Left hindlimb (tissue), 1 donor: ENCODE data around the gene FMN1.

Experiments used
- DNase-seq: peaks from one replicate; pipeline ENCODE4 v3.0.0-alpha.2; 2018

The FMN1 gene

DNA sequence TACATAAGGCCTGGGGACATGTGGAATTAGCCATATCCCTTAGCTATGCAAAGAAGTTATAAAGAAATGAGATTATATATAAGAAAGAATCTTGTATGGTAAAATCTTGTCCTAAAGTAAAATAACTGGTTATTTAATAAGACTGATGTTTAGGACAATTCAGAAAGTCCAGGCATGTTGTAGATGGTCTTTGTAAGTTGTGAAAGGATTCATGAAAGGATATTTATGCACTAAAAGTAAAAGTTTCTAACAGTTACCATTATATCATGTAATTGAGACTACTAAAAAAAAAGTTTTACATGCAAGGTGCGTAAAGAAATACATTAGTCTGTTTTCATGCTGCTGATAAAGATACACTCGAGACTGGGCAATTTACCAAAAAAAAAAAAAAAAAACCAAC is 146.3 kb downstream of the FMN1 start:
- no peak for DNase-seq

DNA sequence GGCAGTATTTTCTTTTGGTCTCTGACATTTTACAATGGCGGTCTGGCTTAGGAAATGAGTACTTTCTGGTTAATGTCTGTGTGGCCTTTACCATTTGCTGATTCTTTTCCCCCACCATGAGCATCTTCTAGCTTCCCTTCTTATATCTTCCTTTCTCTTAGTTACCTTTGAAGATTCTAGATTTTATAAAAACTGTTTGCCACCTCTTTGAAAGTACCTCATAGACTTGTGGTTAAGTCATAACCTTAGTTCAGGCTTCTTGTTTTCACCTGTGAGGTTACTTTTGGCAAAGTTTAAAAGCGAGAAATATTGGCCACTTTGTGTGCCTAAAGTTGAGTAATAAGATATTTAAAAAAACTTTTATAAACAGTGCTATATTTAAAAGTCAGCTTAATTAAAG is 147.4 kb downstream of the FMN1 start:
- no peak for DNase-seq

DNA sequence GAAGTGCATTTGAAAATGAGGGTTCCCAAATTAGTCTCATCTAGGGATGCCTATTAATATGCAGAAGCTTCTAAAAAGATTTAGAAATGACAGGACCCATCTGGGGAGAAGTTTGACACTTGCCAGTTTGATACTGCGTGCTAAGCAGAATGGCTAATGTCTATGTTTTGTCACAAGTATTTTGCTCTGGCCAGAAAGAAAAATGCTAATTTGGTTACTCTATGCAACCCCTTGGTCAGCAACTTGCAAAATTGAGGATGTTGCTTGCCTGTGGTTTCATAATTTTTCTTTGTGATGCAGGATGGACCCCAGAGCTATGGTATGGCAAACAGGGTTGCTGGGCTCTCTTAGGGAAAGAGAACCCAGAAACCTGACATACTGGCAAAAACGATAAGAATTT is 148.2 kb downstream of the FMN1 start:
- DNase-seq = no peak

DNA sequence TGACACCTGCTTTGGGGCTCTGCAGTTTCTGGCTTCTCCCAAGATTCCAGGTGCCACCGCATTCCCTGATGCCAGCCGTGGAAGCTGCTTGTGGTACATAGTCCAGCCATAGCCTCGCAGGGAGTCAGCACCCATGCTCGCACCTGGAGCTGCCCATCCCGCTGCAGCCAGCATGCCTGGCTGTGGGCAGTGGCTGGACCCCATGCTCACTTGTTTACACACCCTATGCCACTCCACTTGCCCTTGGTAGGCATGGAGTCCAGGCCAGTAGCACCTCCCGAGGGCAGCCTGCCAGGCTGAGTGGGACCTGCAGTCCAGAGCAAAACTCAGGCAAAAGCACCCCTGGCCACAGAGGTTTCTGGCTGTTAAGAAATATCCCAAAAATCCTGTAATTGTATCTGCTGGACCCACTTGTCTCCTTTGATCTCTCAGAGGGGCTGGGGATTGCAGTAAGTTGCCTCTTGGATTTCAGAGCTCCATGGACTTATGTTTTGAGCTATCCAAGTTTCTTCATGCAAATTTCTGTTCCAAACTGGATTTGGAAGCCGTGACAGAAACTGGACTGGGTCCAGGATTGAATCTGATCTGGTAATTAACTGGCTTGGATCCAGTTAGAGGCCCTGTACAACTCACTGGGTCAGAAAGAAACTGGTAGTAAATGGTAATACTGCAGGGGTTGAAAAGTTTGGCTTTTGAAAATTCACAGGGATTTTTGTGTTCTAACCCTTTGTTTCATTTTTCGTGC is 149.3 kb downstream of the FMN1 start:
- DNase-seq = peak; percentile 64

DNA sequence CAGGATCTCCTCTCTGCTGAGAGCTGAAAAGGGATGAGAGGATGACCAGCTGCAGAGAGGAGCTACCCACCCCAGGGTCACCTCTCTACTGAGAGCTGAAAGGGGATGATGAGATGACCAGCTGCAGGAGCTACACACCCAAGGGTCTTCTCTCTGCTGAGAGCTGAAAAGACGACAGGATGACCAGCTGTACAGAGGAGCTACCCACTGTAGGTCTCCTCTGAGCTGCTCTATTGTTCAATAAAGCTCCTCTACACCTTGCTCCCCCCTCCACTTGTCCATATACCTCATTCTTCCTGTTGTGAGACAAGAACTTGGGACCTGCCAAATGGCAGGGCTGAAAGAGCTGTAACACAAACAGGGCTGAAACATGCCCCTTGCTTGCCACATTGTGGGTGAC is 149.9 kb downstream of the FMN1 start:
- no peak for DNase-seq

DNA sequence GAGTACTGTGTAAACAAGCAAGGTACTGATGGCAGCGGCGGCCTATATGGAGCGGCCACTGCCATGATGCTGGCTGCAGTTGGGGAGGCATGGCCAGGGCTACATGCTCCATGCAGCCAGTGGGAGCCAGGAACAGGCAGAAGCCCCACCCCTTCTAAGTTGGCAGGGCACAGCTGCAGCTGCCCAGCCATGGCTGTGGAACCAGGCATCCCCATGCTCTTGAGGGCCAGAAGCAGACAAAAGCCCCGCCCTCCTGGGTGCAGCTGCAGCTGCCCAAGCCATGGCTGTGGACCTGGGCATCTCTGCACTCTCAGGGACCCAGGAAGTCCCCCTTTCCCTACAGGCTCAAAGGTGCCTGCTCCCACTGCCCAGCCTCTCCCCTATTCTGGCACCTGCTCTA is 150.9 kb downstream of the FMN1 start:
- DNase-seq = no peak

DNA sequence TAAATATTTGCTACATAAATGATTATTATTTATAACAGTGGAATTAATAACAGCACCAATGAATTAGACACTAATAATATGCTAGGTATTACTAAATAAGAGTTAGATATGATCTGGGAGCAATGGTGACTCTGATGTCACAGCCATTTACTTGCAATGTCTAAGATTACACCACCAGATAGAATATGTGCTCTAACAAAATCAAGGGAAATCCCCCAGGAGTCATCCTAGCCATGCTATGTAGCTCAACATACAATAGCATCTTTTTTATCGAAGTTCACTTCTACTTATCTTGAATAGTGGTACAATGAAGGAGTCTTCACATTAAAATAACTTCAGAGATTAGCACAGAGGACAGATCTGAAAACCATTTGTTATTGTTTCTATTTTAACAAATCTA is 154.0 kb downstream of the FMN1 start:
- no peak for DNase-seq

DNA sequence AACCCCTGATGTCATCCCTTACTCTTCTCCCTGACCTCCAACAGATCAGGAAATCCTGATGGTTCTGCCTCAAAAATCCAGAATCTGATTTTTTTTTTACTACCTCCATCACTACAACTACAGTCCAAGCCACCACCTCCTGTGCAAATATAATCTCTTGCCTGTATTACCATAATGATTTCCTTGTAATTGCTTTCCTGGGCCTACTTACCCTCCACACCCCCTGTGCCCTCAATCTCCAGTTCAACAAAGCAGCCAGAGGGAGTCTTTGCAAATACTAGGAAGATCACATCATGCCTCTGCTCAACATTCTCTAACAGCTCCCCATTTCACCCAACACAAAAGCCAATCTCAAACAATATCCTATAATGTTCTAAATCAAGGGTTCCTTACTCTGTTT is 159.9 kb downstream of the FMN1 start:
- DNase-seq = no peak

DNA sequence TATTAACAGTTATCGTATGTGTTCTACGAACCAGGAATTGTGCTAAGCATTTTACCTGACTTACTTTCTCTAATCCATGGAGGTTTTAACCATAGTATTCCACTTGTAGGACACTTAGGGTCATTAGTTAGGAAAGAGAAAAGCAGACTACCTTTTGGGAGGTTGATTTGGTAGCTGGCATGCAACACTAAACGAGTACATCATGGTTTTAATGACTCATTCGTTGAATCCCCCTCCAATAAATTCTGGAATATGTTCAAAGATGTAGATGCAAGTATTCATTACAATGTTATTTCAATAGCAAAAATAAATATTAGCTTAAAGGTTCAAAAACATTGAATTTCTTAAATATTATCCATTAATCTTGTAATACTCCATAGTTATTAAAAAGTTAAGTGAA is 162.5 kb downstream of the FMN1 start:
- DNase-seq = no peak

DNA sequence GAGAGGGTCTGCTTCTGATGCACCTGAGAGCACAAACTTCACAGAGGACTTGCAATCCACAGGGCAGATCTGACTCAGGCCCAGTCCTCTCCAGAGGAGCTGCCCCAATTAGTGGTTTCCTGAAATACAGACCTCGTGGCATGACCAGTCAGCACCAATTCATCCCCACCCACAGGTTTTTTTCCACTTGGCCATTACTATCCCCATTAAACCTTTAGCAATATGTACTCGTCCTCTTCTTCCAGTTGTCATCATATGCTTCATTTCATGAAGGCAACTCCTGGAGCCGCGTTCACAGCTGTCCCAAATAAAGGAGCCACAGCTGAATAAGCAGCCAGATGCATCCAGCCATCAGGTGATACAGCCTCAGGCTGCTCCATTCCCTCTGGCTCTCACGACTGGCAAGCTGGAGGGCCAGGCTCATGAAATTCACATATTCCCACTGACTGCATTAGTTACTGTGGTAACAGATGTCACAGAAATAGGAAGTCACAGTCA is 163.1 kb downstream of the FMN1 start:
- DNase-seq = no peak

DNA sequence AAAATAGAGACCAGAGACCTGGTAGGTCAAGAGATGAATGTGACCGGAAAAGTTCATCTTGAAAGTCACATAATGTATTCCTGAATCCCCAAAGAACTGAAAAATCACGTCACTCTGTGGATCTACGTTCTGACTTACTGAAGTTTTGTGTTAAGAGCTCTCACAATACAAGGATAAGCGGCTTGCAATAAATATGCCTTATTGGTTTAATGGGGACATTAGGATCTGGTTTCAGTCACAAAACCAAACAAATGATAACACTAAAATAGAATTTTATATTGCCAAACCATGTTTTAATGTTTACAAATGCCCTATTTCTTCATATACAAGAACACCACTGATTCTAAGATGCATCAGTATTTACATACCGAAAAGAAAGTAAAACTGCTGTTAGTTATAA is 164.2 kb downstream of the FMN1 start:
- no peak for DNase-seq

DNA sequence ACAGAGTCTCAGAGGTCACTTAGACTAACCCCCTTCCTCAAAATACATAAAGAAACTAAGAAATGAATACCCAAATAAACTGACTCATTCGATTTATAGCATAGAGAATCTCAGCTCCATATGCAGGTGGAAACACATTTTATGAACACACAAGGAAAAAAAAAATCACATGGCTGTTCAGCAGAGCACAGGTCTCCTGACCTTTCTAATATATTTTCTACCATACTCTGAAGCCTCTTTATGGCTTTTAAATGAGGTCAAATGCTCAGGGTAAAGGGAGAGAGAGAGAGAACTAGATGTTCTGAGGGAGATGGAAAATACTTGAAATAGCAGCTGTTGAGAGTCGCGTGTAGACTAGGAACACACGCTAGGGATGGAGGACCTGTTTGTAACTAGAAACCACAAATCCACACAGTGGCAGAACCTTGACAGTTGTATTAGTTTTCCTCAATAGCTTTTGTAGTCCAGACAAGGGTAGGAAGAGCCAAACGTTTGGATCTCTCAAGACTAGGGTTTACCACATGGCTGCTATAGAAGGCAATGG is 165.3 kb downstream of the FMN1 start:
- DNase-seq = no peak

DNA sequence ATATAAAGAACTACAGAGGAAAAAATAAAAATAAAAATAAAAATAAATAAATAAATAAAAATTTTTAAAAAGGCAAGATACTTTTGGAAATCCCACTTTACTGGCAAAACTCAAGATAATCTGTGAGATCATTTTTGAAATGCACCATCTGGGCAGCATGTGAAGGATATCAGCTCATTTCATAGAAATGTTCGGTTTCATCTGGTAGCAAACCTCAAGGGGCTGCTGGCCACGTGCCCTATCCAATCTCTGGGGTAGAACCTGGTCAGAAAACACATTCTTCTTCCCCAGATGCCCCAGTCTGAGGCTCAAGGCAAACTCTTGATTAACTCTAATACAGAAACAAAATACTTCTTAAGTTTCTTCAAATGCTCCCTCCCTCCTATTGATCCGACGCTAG is 166.0 kb downstream of the FMN1 start:
- no peak for DNase-seq

DNA sequence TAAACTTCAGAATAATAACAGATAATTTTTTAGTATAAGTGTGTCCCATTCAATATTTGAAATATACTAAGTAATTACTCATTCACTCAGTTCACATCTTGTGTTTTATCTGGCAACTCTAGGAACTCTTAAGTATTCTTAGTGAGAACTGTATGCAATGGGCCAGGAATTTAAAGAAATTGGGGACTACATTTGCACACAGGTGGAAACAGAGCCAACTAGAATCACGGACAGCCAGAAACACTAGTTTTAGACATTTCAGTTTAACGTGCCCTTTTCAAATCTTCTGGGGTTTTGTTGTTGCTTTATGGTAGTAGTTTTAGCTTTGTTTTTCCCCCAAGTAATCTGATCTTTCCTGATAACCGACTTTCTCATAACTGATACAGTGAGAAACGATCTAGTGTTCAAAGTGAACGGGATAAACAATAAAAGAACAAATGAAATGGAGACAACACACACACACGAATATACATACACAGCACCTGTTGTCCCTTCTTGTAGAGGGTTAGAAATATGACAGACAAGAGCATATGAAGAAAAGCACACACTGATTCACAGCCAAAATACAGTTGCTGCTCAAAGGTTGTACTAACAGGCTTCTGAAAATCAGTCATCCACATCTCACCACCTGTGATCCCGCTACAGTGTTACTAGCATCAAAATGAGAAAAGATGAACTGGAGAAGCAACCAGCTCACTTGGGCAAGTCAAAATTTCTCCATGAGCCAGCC is 167.0 kb downstream of the FMN1 start:
- DNase-seq = no peak

DNA sequence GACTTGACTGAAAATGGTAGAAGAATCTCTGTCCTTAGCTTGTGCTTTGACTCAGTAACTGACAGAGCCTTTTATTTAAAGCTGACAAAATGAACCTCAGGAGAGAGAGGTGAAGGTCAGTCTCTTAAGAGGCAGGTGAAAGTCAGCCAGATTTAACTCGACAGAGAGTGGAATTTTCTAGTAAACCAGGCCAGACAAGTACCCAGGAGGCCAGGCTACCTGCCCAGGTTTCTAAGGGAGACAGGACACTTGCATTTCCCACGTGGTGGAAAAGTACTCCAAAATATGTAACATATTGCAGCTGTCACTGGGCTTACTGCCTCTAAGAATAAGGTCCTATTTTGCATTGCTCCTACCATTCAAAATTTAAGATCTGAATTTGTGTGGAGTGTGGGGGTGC is 167.9 kb downstream of the FMN1 start:
- DNase-seq = no peak

DNA sequence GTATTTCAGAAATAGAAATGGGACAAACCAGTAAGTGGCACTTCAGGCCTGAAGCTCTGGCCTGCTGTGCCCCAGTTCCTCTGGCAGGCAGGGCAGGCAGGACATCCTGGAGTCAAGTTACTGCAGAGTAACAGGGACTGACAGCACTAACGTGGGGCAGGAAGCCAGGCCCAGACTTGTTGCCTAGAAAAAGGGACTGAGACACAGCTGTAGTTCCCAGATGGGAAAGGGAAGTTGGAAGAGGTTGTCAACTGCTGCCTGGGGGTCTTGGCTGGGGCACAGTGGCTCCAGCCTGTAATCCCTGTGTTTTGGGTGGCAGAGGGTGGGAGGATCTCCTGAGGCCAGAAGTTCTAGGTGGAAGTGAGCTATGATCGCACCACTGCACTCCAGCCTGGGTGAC is 171.9 kb downstream of the FMN1 start:
- peak; percentile 80 for DNase-seq

DNA sequence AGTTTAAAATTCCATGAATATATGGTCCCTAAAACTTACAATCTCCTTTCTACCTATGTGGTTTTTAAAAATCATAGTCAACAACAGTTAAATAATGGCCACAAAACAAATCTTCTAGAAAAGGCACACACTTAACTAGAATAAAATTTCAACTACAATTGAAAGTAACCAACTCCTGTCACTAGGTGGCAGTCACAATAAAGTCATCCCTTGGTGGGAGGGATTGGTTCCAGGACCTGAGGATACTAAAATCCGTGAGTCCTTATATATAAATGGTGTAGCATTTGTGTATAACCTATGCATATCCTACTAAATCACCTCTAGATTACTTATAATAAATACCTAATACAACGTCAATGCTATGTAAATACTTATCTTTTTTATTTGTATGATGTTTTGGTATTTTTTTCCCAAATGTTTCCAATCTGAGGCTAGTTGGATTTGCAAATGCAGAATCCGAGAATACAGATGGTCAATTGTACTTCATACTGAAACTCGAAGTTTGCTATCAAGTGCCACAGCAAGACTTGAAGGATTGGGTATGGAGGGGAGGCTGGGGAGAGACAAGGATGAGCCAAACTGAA is 172.6 kb downstream of the FMN1 start:
- no peak for DNase-seq

DNA sequence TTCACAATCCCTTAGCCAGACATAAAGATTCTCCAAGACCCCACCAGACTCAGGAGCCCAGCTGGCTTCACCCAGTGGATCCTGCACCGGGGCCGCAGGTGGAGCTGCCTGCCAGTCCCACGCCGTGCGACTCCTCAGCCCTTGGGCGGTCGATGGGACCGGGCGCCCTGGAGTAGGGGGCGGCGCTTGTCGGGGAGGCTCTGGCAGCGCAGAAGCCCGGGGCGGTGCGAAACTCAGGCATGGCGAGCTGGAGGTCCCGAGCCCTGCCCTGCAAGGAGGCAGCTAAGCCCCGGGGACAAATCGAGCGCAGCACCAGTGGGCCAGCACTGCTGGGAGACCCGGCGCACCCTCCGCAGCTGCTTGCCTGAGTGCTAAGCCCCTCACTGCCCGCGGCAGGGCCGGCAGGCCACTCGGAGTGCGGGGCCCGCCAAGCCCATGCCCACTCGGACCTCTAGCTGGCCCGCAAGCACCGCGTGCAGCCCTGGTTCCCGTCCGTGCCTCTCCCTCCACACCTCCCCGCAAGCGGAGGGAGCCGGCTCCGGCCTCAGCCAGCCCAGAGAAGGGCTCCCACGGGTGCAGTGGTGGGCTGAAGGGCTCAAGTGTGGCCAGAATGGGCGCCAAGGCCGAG is 175.0 kb downstream of the FMN1 start:
- no peak for DNase-seq

DNA sequence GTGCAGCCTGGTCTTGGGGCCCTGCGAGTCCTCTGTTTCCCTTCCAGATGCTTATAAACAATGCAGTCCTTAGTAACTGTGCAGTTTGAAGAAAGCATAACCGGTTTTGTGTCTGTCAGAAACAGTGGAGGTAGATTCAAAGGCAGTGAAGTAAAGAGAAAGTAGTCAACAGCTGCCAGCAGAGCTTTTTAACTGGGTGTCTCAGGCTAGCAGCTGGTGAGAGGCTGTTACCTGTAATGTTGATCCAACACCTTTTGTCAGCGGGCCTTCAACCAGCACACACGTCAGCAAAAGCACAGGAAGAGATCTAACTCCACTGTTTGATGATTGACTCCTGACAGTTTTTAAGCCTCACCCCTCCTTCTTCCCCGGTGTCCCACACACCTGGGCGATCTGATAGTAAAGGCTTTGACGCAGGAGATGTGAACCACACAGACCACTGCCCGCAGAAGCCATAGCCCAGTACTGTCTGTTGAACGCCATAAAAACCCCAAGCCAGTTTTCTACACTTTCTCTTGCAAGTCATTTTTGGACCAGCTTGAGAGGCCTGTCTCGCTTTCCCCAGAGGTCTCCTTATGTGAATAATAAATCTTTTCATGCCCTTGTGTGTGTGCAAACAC is 178.0 kb downstream of the FMN1 start:
- DNase-seq = no peak

DNA sequence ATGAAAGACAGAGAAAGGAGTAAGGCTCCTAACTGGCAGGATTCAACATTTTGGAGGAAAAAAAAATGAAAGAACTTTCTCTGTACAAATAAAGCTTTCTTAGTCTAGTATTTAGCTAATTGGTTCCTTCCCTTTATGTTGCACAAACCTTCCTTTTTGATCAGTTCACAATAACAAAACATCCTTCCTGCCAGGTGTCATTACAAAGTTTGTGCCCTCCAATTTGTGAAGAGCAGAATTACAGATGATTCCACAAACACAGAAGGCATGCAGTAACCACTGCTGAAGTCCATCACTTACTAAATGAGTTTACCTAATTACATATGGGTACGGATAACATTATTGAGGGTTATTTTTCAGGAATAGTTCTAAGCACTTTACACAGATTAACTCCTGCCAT is 179.9 kb downstream of the FMN1 start:
- no peak for DNase-seq

DNA sequence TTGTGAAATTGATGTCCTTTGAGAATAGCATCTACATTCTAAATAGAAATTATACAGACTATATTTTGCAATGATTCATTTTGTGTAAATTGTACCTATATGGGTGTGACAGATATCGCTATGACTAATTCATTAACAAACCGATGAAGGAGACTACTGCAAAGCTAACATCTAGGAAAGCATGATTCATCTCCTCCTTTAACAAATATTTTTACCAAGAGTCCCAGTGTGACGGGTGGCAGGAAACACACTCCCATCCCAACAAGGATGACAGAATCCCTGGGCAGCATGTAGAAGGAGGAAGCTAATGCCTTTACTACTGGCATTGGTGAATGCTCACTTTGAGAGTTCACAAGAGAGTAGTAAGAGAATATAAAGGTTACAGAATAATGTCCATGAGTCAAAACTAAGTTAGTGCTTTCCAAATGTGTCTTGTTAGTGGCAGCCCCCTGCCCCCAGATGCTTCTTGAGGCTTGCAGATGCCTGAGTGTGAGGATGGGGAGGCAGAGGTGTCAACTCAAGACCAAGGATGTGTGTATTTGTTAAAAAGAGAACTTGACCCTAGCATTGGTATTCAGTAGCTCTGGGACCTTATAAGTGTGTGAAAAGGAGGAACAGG is 180.6 kb downstream of the FMN1 start:
- DNase-seq = no peak

DNA sequence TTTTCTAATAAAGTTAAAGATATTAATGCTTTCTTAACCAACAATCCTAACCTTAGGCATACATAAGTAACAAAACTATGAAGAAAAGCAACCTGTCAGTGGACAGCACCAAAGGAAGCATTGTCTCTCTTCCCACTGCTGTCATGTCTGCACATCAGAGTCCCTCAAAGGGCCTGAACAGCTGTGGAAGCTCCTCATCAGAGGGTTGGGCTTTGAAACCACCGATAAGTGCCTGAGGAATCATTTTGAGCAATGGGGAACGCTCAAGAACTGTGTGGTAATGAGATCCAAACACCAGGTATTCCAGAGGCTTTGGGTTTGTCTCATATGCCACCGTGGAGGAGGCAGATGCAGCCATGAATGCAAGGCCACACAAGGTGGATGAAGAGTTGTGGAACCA is 182.5 kb downstream of the FMN1 start:
- DNase-seq = no peak

DNA sequence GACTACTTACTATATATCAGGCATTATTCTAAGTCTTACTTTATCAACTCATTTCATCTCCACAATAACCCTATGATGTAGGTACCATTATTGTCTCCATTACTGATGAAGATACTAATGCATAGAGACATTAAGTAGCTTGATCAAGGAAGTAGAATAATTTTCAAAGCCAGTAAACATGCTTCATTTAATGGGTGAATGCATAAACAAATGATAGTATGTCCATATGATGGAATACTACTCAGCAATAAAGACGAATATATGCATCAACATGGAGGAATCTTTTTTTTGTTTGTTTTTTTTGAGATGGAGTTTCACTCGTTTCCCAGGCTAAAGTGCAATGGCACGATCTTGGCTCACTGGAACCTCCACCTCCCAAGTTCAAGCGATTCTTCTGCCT is 184.9 kb downstream of the FMN1 start:
- DNase-seq = no peak
